GM23338 (cell line): ENCODE data around the gene PSORS1C2. TPM values are rescaled to one million over a fixed set of nuclear protein-coding genes. Genes with fewer than 3 reads are reported as not detected.
"Not testable (repeated sequence)": the region's sequence is repeated elsewhere in the genome, so short reads cannot be mapped to it uniquely, and the experiment has no call there.

ENCODE experiments used
- ATAC-seq: fragments of 200-7000 bp; cut with Tn5 transposase; 3 replicates; pipeline ENCODE4 v1.9.1; 2020
- DNase-seq: peaks from one replicate; pipeline ENCODE4 v3.0.0-alpha.2; 2015; ENCODE audit warnings: low spot score
- H2AFZ ChIP-seq: fragments of 200-600 bp; sonication (generic); 2 replicates; pipeline ENCODE4 v1.8.0; 2016; ENCODE audit warnings: antibody characterized with exemption, mild to moderate bottlenecking, moderate library complexity
- H3F3A ChIP-seq: fragments of 200-600 bp; sonication (generic); replicated peaks from 2 replicates; pipeline ENCODE4 v1.8.0; 2017; ENCODE audit warnings: antibody characterized with exemption, mixed run types, low read depth
- H3K27ac ChIP-seq: fragments of 200-600 bp; sonication (generic); 2 replicates; pipeline ENCODE4 v1.6.1; 2016; ENCODE audit warnings: low read depth
- H3K27me3 ChIP-seq: fragments of 200-600 bp; sonication (generic); 2 replicates; pipeline ENCODE4 v1.8.0; 2016; ENCODE audit warnings: mild to moderate bottlenecking, mixed run types, moderate library complexity; ENCODE audit not compliant: insufficient read depth
- H3K36me3 ChIP-seq: fragments of 200-600 bp; sonication (generic); 2 replicates; pipeline ENCODE4 v1.8.0; 2016; ENCODE audit warnings: mild to moderate bottlenecking; ENCODE audit not compliant: insufficient read depth
- H3K4me1 ChIP-seq: fragments of 200-600 bp; sonication (generic); 2 replicates; pipeline ENCODE4 v1.8.0; 2016; ENCODE audit warnings: mild to moderate bottlenecking, moderate library complexity; ENCODE audit not compliant: insufficient read depth
- H3K4me2 ChIP-seq: fragments of 200-600 bp; sonication (generic); 2 replicates; pipeline ENCODE4 v1.7.1; 2017; ENCODE audit warnings: mixed run types
- H3K4me3 ChIP-seq: fragments of 200-600 bp; sonication (generic); 2 replicates; pipeline ENCODE4 v1.6.1; 2016; ENCODE audit warnings: mixed run types
- H3K79me2 ChIP-seq: fragments of 200-600 bp; sonication (generic); replicated peaks from 2 replicates; pipeline ENCODE4 v1.8.0; 2017; ENCODE audit warnings: mild to moderate bottlenecking; ENCODE audit not compliant: insufficient read depth
- H3K9me2 ChIP-seq: fragments of 200-600 bp; sonication (generic); 2 replicates; pipeline ENCODE4 v1.8.0; 2017; ENCODE audit not compliant: insufficient read depth
- H4K20me1 ChIP-seq: fragments of 200-600 bp; sonication (generic); replicated peaks from 2 replicates; pipeline ENCODE4 v1.8.0; 2017; ENCODE audit warnings: mild to moderate bottlenecking; ENCODE audit not compliant: insufficient read depth
- H3K27ac Mint-ChIP-seq: 2 replicates; pipeline ENCODE4 v1.8.0; 2020; ENCODE audit warnings: inconsistent platforms, mild to moderate bottlenecking, moderate library complexity, mixed read lengths
- H3K27me3 Mint-ChIP-seq: 3 replicates; pipeline ENCODE4 v1.8.0; 2022; ENCODE audit warnings: low read depth, mild to moderate bottlenecking, moderate library complexity, mixed read lengths, inconsistent platforms; ENCODE audit not compliant: insufficient read depth, poor library complexity
- H3K36me3 Mint-ChIP-seq: 3 replicates; pipeline ENCODE4 v1.8.0; 2021; ENCODE audit warnings: low read depth, mild to moderate bottlenecking, inconsistent platforms, moderate library complexity, mixed read lengths
- H3K4me1 Mint-ChIP-seq: 3 replicates; pipeline ENCODE4 v1.8.0; 2020; ENCODE audit warnings: mild to moderate bottlenecking, inconsistent platforms, mixed read lengths
- H3K4me3 Mint-ChIP-seq: 3 replicates; pipeline ENCODE4 v1.8.0; 2021; ENCODE audit warnings: moderate library complexity, mild to moderate bottlenecking, inconsistent platforms, mixed read lengths
- H3K9me3 Mint-ChIP-seq: 3 replicates; pipeline ENCODE4 v1.8.0; 2020; ENCODE audit warnings: moderate library complexity, mild to moderate bottlenecking, inconsistent platforms, mixed read lengths
- POLR2AphosphoS5 ChIP-seq: IDR thresholded peaks from 2 replicates; pipeline ENCODE4 v1.6.1; 2016; ENCODE audit warnings: antibody characterized with exemption, low read depth
- ZNF331 ChIP-seq: fragments of 250-450 bp; sonication (Bioruptor Pico); IDR thresholded peaks from 2 replicates; pipeline ENCODE4 v1.5.0; 2020; ENCODE audit warnings: low read depth, mild to moderate bottlenecking, moderate library complexity
- polyA plus RNA-seq: library from polyadenylated mRNA; unstranded; fragments of >200 nt; fragmentation: Nextera tagmentation; extraction: Ambion mirVana; gene quantifications from 2 replicates; pipeline ENCODE4 v1.2.1, GENCODE V29; 2016
- total RNA-seq: library from RNA; depleted of rRNA; stranded (reverse); fragments of >200 nt; shearing (Covaris generic); gene quantifications from 2 replicates; pipeline ENCODE4 v1.2.3, GENCODE V29; 2014
- TF ChIP-seq, protein P1 (sequence below), 2 experiments: fragments of 200-600 bp in 1 of 2; sonication (generic) in 1 of 2; conservative IDR thresholded peaks; 2 replicates each; pipeline versions ENCODE4 v1.5.1 to v1.6.1; 2016 to 2017; ENCODE audit warnings: antibody characterized with exemption in 2 of 2, low read depth in 2 of 2, mild to moderate bottlenecking in 2 of 2, moderate library complexity in 1 of 2

Gene PSORS1C2
- total and polyA plus RNA-seq, 2 experiments from 2014 or later = 0.47 TPM; not detected in 1

DNA sequence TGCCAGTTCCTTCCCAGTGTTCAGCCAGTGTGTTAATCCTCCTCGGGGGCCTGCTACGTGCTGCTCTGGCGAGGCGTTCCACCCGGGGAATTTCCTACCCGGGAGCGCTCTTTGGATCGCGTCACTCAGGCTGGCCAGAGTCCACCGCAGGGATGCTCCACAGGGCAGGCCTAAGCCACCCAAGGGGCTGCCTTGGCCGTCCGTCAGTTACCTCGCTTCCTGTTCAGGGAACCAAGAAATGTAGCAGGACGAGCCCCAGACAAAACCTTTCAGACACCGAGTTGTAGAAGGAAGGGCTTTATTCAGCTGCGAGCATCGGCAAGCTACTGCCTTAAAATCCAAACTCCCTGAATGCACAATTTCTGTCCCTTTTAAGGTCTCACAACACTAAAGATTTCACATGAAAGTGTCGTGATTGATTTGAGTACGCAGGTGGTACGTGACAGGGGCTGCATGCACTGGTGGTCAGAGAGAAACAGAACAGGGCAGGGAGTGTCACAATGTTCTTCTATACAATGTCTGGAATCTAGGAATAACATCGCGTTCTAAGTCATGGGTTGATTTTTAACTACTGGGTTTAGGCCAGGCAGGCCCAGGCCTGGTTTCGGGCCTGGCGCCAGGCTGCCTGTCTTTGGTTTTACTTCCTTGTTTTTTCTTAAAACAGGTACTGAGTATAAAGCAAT is 47.3 kb upstream of the PSORS1C2 start:
- no peak for DNase-seq
- H3K9me3 Mint-ChIP-seq = 0 out of 3 replicates have a peak, but pooled peaks cover 4% of the 10 kb centered on the region
- Histone ChIP-seq H3K27me3 (no peaks in the 10 kb centered on the region), H3K4me1 (peaks cover 44% of the 10 kb centered on the region), H2AFZ (no peak overlapping the region), H4K20me1 (no peaks in the 10 kb centered on the region), H3K36me3 (no peaks in the 10 kb centered on the region; the same call in 1 of the 2 replicates), H3F3A (no peaks in the 10 kb centered on the region), H3K27ac (no peak overlapping the region), H3K4me2 (no peak overlapping the region), H3K9me2 (no peaks in the 10 kb centered on the region), H3K79me2 (no peaks in the 10 kb centered on the region; the same call in 1 of the 2 replicates), H3K4me3 (no peak overlapping the region)
- peaks cover 3% of the 10 kb centered on the region; the same call in 2 of the 3 replicates for H3K36me3 Mint-ChIP-seq
- peaks cover 3% of the 10 kb centered on the region for H3K27me3 Mint-ChIP-seq
- no peak for ATAC-seq
- TF ChIP-seq, protein P1, sequence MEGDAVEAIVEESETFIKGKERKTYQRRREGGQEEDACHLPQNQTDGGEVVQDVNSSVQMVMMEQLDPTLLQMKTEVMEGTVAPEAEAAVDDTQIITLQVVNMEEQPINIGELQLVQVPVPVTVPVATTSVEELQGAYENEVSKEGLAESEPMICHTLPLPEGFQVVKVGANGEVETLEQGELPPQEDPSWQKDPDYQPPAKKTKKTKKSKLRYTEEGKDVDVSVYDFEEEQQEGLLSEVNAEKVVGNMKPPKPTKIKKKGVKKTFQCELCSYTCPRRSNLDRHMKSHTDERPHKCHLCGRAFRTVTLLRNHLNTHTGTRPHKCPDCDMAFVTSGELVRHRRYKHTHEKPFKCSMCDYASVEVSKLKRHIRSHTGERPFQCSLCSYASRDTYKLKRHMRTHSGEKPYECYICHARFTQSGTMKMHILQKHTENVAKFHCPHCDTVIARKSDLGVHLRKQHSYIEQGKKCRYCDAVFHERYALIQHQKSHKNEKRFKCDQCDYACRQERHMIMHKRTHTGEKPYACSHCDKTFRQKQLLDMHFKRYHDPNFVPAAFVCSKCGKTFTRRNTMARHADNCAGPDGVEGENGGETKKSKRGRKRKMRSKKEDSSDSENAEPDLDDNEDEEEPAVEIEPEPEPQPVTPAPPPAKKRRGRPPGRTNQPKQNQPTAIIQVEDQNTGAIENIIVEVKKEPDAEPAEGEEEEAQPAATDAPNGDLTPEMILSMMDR (conservative IDR thresholded peaks at IDR 0.05; ENCODE audit: low read depth in 2 of 2) = no peak
- TF ChIP-seq POLR2AphosphoS5 = no peak
- TF ChIP-seq ZNF331 (CRISPR knock-in tag) = no peak
- no peak overlapping the region; the same call in 2 of the 3 replicates for H3K4me3 Mint-ChIP-seq
- H3K27ac Mint-ChIP-seq = no peak overlapping the region
- peaks cover 32% of the 10 kb centered on the region for H3K4me1 Mint-ChIP-seq

- DNase-seq, H4K20me1 ChIP-seq, H3F3A ChIP-seq, H3K36me3 ChIP-seq, H2AFZ ChIP-seq, H3K79me2 ChIP-seq, H3K9me3 Mint-ChIP-seq, H3K27ac Mint-ChIP-seq, H3K4me3 ChIP-seq, H3K4me2 ChIP-seq, ATAC-seq, H3K27me3 Mint-ChIP-seq, H3K27ac ChIP-seq, H3K36me3 Mint-ChIP-seq, H3K27me3 ChIP-seq, H3K9me2 ChIP-seq, H3K4me3 Mint-ChIP-seq: not testable (repeated sequence)
- peaks cover 32% of the 10 kb centered on the region for H3K4me1 Mint-ChIP-seq
- peaks cover 44% of the 10 kb centered on the region for H3K4me1 ChIP-seq
These were observed 46.8 kb upstream of the PSORS1C2 start for GRCh38 chr6:31185695-31186051.

DNA sequence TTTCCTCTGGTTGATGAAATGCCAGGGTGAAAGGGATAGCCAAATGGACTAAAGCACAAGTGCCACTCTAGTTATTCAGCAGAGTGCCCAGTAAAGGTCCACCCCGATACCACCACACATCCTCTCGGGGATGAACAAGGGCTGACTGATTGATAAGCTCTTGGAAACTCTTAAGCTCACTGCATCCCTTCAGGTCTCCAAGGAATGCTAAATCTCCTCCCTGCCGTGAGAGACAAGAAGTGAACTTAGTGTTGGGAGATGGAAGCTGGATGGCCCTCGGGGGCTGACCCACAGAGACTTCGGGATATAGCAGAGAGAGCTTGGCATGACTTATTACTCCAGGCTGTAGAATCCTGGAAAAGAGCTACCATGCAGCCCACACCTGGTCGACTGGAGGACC is 45.0 kb upstream of the PSORS1C2 start:
- not testable (repeated sequence) for H3K9me2 ChIP-seq, H3K4me2 ChIP-seq, H3K27ac ChIP-seq, H3K36me3 ChIP-seq, H3K27me3 Mint-ChIP-seq, H4K20me1 ChIP-seq, DNase-seq, H3K9me3 Mint-ChIP-seq, H3K4me3 ChIP-seq, ATAC-seq, H3K79me2 ChIP-seq, H3K27me3 ChIP-seq, H3F3A ChIP-seq, H3K4me3 Mint-ChIP-seq, H2AFZ ChIP-seq
- peaks cover 28% of the 10 kb centered on the region for H3K4me1 Mint-ChIP-seq
- H3K27ac Mint-ChIP-seq = 0 out of 2 replicates have a peak overlapping the region, but pooled peaks have one; percentile 23
- H3K36me3 Mint-ChIP-seq = peaks cover 10% of the 10 kb centered on the region; the same call in 2 of the 3 replicates
- peaks cover 37% of the 10 kb centered on the region for H3K4me1 ChIP-seq

DNA sequence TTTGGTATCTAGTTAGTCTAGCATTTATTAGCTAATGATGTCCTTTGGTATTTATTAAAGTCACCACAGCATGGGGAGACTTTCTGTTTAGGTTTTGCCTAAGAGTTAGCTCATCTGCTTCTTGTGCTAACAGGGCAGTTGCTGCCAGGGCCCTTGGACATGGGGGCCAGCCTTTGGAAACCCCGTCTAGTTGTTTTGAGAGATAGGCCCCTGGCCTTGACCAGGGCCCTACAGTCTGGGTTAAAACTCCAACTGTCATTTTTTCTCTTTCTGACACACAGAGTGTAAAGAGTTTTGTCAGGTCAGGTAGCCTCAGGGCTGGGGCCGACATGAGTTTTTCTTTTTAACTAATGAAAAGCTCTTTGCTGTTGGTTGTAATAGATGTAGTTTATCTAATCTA is 44.4 kb upstream of the PSORS1C2 start:
- not testable (repeated sequence) for H3K79me2 ChIP-seq, H3K27me3 Mint-ChIP-seq, H3K4me3 Mint-ChIP-seq, H4K20me1 ChIP-seq, H3K27ac ChIP-seq, H3F3A ChIP-seq, H2AFZ ChIP-seq, H3K9me2 ChIP-seq, H3K27ac Mint-ChIP-seq, H3K4me2 ChIP-seq, H3K9me3 Mint-ChIP-seq, H3K36me3 ChIP-seq, ATAC-seq, H3K27me3 ChIP-seq, H3K4me3 ChIP-seq, DNase-seq
- Mint-ChIP-seq H3K36me3 (peaks cover 10% of the 10 kb centered on the region; the same call in 2 of the 3 replicates), H3K4me1 (peaks cover 32% of the 10 kb centered on the region)
- peaks cover 37% of the 10 kb centered on the region for H3K4me1 ChIP-seq
